Activated CD8-positive, alpha-beta memory T cell treated with anti-CD3 and anti-CD28 coated beads for 36 hours (primary cell): ENCODE results near the gene LSR. TPM values are rescaled to one million over a fixed set of nuclear protein-coding genes. Genes with fewer than 3 reads are reported as not detected.
"Not testable (repeated sequence)": the region's sequence is repeated elsewhere in the genome, so short reads cannot be mapped to it uniquely, and the experiment has no call there.

ENCODE experiments used
- CTCF ChIA-PET: fragments of 350-600 bp; sonication (Branson Sonifier 250); formaldehyde crosslinking; loops from one replicate; lab custom pipeline; 2021; ENCODE audit warnings: antibody characterized with exemption; lab: Charles Lee
- POLR2A ChIA-PET: fragments of 350-600 bp; sonication (Branson Sonifier 250); formaldehyde crosslinking; loops from one replicate; lab custom pipeline; 2021; ENCODE audit warnings: antibody characterized with exemption; lab: Charles Lee
- total RNA-seq, 2 experiments: library from RNA; stranded (reverse); gene quantifications; one replicate each; pipeline ENCODE4 v1.2.3, GENCODE V29; 2021

Gene LSR
- total RNA-seq, 2 experiments from 2014 or later = 25.1 to 25.3 TPM

GRCh38 chr19:35272954-35273649 is 24.3 kb downstream of the LSR start:
- POLR2A ChIA-PET = no interaction called here
- CTCF ChIA-PET = no interaction called here

- ChIA-PET CTCF (no interaction called here), POLR2A (no interaction called here)
These were observed 25.0 kb downstream of the LSR start for GRCh38 chr19:35273686-35274259.

- CTCF ChIA-PET = interaction anchor here (1.4 kb wide), 1 partner anchor 80 kb away, joined by 5 read pairs; no protein-coding TSS in a partner anchor
- POLR2A ChIA-PET = no interaction called here
These were observed 25.5 kb downstream of the LSR start for GRCh38 chr19:35274323-35274722.

GRCh38 chr19:35276706-35277281 is 28.0 kb downstream of the LSR start:
- ChIA-PET POLR2A (no interaction called here), CTCF (no interaction called here)

GRCh38 chr19:35278578-35279284 is 29.9 kb downstream of the LSR start:
- POLR2A ChIA-PET = no interaction called here
- CTCF ChIA-PET = no interaction called here

GRCh38 chr19:35279374-35279773 is 30.6 kb downstream of the LSR start:
- CTCF ChIA-PET = no interaction called here
- POLR2A ChIA-PET = no interaction called here

- ChIA-PET POLR2A (no interaction called here), CTCF (no interaction called here)
These were observed 31.4 kb downstream of the LSR start for GRCh38 chr19:35279985-35280821.

- POLR2A ChIA-PET = no interaction called here
- CTCF ChIA-PET = interaction anchor here (1.0 to 1.2 kb wide), 2 partner anchors 214 kb away, joined by 3 to 6 read pairs; no protein-coding TSS in a partner anchor
These were observed 32.5 kb downstream of the LSR start for GRCh38 chr19:35281303-35281702.

GRCh38 chr19:35284153-35285094 is 35.6 kb downstream of the LSR start:
- POLR2A ChIA-PET = interaction anchor here (0.7 kb wide), 1 partner anchor 66 kb away, joined by 3 read pairs; no protein-coding TSS in a partner anchor
- CTCF ChIA-PET = no interaction called here

GRCh38 chr19:35285095-35285449 is 36.3 kb downstream of the LSR start:
- POLR2A ChIA-PET = no interaction called here
- CTCF ChIA-PET = no interaction called here

- CTCF ChIA-PET, POLR2A ChIA-PET: not testable (repeated sequence)
These were observed 36.7 kb downstream of the LSR start for GRCh38 chr19:35285465-35285864.

GRCh38 chr19:35286101-35286500 is 37.3 kb downstream of the LSR start:
- CTCF ChIA-PET, POLR2A ChIA-PET: not testable (repeated sequence)

- CTCF ChIA-PET = no interaction called here
- POLR2A ChIA-PET = no interaction called here
These were observed 38.9 kb downstream of the LSR start for GRCh38 chr19:35287713-35288112.

GRCh38 chr19:35288331-35288730 is 39.5 kb downstream of the LSR start:
- CTCF ChIA-PET = no interaction called here
- POLR2A ChIA-PET = no interaction called here

- ChIA-PET POLR2A (no interaction called here), CTCF (interaction anchor here (0.7 to 1.6 kb wide), 2 partner anchors 152 to 206 kb away, joined by 3 to 4 read pairs; no protein-coding TSS in a partner anchor)
These were observed 40.1 kb downstream of the LSR start for GRCh38 chr19:35288906-35289305.

- ChIA-PET CTCF (interaction anchor here (1.6 kb wide), 1 partner anchor 204 kb away, joined by 4 read pairs; no protein-coding TSS in a partner anchor), POLR2A (no interaction called here)
These were observed 41.8 kb downstream of the LSR start for GRCh38 chr19:35290381-35291127.

- CTCF ChIA-PET = no interaction called here
These were observed 42.5 kb downstream of the LSR start for GRCh38 chr19:35291259-35291658.

More at GRCh38 chr19:35291259-35291658, 42.5 kb downstream of the LSR start:
- POLR2A ChIA-PET = interaction anchor here (0.9 kb wide), 1 partner anchor 13 kb away, joined by 3 read pairs; no protein-coding TSS in a partner anchor
